NCI-H1105 (cell line): ENCODE measurements around the gene LRRN4.
"Not testable (repeated sequence)": the region's sequence is repeated elsewhere in the genome, so short reads cannot be mapped to it uniquely, and the experiment has no call there.

Experiments used
- DNase-seq: peaks from one replicate; lab custom pipeline; 2025; lab: John Stamatoyannopoulos, UW

The LRRN4 gene

DNA sequence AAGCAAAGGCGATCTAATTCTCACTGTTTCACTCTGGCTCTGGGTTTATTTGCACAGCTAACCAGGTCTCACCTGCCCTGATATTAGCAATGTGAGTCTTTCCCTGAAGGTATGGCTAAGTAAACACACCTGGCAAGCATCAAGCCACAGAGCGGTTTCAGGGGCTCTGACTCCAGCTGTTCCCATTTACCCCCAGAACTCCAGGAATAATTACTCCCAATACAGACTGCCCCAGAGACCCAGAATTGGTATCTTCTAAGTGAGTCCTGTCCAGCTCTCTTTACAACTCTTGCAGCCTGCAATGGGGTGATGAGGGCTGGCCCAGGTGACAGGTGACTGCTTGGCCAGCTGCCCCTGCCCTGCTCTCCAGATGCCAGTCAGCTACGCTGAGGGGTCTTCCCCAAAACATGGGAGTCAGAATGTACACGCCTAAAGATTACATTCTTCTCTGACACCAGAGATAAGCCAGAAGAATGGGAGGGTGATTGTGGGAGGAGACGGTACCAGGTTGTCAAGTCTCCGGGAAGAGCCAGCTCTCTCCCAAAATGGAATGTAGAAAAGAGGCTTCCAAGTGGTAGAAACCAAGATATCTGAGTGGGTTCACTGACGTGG is 4.9 kb upstream of the LRRN4 start:
- DNase-seq, result peak; percentile 95

DNA sequence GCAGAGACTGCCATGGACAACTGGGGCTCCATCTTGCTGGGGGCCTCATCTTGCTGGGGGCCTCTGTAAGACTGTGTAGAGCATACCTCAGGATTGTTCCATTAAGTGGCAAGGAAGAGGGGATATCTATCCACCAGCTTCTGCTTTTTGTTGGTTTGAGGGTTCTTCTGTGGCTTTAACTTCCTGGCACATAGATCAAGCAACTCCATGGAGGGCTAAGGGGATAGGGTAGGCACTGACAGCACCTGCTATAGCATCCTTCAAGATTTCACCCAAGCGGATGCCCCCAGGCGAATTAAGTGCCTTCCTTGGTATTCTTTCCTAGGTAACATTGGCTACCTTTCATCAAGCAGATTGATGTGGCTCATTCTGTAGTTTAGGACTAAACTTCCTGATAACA is 3.8 kb upstream of the LRRN4 start:
- DNase-seq, result no peak

DNA sequence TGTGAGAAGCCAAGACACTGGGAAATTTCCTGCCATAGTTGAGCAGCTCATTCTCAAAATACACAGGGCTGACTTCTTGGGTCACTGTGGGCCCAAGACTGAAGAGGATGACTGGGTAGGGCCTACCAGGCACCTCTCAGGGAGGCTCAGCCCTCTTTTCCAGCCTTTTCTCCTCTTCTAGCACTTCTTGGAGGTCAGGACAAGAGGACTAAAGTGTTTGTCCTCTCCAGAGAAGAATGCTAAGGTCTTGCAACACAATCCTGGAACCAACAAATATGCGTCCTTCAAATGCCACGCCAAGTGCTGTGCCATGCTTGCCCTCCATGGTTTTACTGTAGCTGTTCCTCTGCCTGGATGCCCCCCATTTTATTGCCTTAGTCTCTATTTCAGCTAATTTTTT is 3.3 kb upstream of the LRRN4 start:
- DNase-seq, result no peak

DNA sequence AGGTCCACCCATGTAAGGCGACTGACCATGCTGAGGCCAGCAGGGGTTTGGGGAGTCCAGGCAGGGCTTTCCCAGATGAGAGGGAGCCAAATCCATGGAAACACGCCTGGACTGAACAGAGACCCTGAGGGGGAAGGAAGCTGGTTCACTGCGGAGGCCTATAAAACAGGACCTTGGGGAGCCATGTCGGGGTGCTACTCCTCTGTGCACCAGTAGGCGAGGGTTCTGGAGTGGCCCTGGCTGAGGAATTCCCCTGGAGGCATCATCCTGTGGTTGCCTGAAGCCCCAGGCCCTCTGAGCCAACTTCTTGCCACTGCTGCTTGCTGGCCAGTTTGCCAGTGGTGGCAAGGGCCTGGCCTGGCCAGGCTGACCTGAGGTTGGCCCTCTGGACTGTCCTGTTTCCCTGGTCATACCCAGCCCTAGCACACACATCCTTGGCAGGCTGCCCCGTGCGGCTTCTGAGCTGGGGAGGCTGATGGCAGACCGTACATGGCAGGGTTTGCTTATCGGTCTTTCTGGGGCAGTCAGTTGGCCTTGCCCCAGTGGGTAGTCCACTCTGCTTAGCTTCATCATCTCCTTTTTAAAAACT is 2.2 kb upstream of the LRRN4 start:
- no peak for DNase-seq

DNA sequence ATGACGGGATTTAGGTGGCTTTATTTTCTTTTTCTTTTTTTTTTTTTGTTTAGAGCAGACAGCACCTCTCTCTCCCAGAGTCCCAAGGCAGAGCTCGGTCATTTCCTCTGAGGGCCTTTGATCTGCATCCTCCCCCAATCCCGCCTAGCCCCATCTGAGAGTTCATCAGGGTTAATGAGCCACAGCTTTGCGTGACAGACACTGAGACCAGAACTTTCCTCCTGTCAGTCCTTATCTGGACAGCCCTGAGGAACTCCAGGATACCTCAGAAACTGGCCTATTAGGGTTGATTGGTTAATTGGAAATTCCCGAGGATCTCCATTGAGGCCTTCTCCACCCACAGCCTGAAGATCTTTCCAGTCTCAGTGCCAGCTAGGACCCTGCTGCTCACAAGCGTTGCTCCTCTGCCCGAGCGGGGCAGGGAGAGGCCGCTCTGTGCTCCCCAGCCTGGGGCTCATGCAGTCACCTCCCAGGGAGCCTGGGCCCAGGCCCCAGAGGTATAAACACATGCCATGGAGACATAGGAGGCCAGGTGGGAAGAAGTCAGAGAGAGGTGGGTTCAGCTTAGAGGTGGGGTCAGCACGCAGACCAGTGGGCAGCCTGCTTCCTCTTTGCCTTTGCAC is 1.4 kb upstream of the LRRN4 start:
- no peak for DNase-seq

DNA sequence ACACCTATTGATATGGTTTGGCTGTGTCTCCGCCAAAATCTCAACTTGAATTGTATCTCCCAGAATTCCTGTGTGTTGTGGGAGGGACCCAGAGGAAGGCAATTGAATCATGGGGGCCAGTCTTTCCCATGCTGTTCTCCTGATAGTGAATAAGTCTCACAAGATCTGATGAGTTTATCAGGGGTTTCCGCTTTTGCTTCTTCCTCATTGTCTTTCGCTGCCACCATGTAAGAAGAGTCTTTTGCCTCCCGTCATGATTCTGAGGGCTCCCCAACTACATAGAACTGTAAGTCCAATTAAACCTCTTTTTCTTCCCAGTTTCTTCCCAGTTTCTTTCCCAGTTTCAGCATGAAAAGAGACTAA is 810 bp upstream of the LRRN4 start:
- DNase-seq, result not testable (repeated sequence)

DNA sequence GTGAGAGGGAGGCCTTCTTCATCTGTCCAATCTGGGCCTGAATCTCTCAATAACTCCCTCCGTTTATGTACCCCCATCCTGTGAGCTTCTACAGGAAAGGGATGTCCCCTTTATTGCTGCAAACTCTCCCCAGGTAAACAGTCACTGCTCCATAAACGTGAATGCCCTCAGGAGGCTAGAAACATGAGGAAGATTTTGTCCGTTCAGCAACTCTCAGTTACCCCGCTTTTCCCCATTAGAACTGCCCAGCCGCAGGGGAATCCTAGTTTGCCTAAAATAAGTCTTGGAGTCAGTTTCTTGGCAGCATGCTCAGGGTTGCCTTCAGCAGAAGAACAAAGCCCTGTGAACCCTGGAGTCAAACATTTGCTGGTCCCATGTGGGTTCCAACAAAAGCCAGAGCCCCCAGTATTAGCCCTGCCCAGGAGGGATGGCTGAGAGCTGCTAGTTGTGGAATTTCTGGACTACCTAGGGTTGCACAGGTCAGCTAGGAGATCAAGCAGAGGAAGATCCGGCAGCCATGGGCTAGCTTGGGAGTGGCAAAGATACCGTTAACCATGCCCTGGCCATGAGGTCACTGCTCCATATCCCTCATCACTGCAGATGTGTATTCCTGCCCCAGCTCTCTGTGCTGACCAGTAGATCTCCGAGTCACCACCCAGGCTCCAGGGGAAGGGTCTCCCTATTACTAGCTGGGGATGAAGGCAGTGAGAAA is 640 bp downstream of the LRRN4 start:
- DNase-seq, result no peak

DNA sequence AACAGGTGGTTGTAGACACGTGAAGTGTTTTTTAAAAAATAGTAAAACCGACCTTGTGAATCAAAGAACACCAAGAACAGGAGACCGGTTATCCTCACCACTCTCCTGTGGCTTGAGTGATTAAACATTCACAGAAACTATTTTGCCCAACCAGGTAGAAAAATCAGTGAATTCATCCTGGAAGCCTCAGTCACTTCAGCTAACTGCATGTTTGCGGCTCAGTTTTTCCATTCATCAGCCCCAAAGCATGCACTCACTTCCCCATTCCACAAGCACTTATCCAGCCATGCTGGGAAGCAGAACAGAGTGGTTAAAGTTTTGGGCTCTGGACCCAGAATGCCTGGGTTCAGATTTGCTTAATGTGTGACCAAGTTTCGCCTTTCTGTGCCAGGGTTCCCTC is 2.4 kb downstream of the LRRN4 start:
- no peak for DNase-seq

DNA sequence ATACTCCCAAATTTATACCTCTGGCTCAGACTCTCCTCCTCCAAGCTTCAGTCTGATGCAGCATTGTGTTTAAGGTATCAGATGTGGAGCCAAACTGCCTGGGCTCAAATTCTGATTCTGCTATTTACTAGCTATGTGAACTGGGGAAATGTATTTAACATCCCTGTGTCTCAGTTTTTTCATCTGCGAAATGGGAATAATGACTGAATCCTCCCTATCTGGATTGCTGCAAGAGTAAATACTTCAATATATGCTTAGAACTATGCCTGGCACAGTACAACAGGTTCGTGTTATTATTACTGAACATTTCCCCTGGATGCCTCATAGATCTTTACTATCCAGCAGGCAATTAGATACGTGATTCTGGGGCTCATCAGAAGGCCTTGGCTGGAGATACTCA is 5.5 kb downstream of the LRRN4 start:
- no peak for DNase-seq

DNA sequence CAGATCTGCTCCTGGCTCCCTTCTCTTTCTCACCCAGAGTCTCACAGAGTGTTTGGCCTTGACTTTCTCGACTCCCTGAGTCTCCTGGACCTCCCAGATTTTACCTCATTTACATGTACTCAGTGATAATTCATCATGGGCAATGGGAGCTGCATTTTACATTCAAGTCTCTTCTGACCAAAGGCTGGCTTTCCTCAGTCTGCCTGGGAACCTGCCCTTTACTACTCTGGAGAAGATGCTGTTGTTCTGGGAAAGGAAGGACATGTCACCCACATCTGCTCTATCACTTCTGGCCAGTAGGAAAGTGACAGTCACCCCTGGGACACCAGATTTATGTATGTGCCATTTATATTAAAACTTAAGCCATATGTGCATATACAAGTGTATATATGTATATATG is 7.4 kb downstream of the LRRN4 start:
- DNase-seq, result no peak

DNA sequence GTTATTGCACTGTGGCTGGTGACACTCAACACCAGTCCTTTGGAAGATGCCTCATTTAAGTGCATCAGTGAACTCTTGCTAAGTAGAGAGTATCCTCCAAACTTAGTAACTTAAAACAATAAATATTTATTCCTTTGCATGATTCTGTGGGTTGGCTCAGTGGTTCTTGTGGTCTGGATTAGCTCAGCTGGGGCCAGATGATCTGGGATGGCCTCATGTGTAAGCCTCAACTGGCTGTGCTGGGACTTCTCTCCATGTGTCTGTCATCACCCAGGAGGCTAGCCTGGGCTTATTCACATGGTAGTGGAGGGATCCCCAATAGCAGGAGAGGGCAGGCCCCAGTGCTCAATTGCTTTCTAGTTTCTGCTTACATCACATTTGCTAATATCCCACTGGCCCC is 8.3 kb downstream of the LRRN4 start:
- no peak for DNase-seq

DNA sequence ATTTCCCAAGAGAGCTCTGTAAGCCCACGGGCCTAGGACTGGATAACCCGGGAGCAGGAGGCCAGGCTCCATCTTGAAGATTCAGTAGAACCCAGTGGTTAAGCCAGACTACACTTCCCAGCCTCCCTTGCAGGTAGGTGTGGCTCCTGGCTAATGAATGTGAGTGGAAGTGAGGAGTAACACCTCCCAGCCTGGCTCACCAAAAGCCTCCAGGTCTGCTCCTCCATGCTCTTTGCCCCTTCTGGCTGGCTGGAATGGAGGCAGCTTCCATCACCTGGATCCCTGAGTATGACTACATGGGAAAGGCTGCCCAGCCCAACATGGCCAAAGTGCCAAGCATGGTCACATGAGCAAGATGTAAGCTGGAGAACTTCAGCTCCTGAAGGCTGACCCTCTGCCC is 9.7 kb downstream of the LRRN4 start:
- DNase-seq, result no peak

DNA sequence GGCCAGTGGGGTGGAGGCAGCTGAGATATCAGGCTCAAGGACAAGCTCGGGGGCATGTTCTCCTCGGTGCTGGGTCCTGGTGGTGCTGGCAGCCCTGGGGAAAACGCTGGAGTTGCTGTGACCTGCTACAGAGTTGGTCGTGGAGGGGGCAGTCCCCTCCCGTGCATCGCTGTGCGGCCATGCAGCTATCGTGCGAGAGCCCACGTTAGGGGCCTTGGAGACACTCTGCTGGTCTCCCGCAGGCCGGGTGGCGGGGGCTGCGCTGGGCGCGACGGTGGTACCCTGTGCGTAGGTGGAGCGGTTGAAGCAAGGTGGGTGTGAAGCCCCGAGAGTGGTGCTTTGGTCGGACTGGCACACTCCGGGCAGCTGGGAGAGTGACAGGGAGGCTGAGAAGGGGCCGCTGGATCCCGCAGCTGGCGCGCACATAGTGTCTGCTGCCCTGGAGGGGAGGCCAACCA is 12.0 kb downstream of the LRRN4 start:
- DNase-seq, result no peak

DNA sequence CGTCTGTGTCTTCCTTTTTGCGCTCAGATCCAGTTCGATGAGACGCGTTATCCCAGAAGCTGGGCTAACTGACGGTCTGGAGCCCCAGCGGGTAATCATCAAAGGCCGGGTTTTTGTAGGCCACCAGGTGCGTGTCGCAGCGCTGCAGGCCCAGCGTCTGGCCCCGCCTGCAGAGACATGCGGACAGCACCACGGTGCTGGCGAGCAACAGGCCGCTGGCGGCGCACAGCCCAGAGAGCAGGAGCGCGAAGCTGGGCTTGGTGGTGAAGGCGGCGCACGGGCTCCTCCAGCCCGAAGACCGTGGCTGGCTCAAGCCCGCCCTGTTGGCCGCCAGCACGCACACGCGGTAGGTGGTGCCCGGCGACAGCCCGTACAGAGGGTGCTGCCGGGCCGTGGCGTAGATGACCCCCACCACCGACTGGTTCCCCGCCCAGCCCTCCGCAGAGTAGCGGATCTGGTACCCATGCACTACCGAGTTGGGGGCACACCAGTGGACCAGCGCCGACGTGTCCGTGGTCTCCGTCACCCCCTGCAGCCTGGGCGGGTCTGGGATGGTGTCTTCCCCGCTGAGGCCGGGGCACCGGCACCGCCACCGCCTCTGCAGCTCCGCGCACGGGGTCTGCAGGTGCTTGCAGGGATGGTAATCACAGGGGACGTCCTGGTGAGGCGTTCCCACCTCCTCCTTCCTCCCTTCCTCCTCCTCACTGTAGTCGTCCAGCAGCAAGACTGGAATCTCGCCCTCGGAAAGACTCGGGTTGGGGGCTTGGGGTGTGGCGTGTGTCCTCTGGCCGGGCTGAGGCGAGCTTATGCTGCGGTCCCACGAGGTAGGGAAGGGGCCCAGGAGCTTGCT is 12.7 kb downstream of the LRRN4 start:
- no peak for DNase-seq

DNA sequence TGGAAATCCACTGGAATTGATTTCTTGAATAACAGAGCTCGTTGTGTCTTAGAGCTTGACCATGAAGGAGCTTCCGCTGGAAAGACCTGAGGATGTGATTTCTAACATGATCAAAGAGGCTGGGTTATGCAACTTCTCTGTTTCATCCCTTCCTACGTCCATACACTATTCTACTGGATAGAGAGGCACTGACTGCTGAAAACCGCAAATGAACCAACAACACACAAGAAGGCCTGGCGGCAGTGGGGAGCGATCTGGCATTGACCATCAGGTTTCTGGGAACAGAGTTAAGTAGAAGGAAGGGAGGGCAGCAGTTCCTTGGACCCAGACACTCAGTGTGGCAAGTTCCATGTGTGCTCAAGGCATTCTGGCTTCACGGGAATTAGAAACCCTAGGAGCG is 13.3 kb downstream of the LRRN4 start:
- DNase-seq, result no peak

DNA sequence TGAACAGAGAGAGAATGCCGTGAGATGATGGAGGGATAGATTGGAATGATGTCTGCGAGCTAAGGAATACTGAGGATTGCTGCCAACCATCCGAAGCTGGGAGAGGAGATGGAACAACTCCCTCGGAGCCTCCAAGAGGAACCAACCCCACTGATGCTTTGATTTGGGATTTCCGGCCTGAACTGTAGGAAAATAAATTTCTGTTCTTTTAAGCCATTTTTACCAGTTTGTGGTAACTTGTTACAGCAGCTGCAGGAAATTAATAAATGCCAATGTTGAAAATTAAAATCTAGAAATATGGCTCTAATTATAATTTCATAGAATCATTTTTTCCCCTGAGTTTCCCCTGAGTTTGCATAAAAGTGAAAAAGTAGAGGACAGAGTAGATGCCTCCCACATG is 14.1 kb downstream of the LRRN4 start:
- no peak for DNase-seq

DNA sequence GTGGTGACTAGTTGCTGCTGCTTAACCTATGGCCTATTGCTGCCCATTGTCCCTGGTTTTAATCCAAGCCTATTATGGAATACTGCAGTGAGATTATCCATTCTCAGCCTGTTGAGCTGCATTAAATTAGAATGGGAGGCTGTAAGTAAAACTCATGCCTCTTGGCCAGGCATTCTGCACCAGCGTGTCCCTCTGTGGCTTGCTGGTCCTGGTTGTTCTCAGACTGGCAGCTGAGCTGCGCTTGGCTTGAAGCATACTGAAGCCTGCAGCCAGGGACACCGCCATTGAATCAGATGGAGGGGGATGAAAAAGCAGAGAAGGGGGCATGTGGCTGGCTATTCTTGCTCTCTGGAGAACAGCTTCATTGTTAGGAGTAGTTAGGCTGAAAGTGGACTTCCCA is 15.6 kb downstream of the LRRN4 start:
- DNase-seq, result no peak

DNA sequence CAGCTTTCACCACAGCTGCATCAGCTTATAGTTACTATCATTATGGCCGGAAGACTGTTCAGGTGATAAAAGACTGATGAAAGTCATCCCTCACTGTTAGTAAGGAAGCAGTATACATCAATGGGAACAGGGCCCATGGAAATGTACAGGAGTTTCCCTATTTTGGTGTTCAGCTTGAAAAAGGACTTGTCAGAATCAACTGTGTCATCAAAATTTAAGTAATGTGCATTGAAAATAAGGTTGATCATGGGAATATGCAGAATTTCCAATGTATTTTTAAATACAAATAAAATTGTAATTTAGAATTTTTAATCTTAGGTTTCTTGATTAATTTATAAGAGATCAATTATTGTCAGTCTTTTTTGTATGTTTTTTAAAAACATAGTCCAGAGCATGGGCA is 16.8 kb downstream of the LRRN4 start:
- no peak for DNase-seq

DNA sequence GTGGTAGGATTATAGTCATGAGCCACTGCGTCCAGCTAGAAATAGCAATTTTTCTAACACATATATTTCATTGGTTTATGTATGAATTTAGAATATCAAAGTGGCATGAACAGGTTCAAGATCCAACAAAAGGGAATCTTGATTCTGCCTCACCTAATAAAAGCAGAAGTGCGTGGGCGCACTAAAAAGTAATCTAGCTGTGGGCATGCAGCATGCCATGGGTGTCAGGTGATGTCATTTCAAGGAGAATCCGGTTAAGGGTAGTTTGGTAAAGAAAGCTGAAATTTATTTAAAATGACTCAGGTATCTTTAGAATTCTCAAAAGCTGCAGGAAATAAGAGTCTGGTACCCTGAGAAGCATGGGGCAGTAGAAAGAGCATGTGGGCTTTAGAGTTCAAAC is 17.6 kb downstream of the LRRN4 start:
- no peak for DNase-seq

DNA sequence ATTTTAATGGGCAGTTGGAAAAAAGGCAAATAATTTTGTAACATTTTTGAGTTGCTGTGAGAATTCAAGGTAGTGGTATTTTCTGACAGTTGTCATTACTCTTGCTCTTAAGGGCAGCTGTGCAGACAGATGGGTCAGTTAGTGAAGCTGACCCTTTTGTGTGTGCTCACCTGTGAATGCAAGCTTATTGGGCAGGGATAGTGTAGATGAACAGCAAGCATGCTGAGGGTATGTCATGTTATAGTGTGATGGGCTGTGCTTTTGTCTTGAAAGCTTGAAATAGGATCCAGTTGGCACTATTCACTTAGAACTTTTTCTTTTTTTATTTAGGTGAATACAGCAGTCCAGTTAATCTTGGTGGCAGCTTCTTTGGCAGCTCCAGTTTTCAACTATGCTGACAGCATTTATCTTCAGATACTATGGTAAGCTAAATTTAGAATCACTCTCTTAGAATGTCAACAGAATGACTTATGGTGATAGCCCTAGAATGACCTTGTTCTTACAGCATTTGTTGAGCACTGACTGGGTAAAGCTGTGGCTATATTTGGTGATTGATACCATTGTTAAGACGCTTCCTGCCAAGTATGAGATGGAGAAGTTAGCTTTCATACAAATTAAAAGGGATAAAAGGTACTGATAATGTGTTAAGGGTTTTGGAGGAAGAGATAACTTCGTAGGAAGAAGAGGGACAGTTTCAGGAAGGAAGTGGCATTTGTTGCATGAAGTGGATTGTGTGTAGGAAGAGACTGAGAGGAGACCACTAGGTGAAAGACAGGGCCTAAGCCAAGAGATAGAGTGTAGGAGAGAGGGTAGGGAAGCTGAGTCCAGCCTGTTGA is 19.5 kb downstream of the LRRN4 start:
- no peak for DNase-seq

DNA sequence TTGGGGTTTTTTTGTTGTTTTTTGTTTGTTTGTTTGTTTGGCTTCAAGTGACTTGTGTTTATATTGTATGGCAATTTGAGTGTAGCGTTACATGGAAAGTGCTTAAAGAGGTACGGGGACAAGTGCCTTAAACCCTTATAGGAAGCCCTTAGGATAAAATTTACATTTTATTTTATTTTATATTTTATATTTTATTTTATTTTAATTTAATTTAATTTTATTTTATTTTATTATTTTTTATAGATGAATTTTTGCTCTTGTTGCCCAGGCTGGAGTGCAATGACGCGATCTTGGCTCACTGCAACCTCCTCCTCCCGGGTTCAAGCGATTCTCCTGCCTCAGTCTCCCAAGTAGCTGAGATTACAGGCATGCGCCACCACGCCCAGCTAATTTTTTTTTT is 21.0 kb downstream of the LRRN4 start:
- DNase-seq, result not testable (repeated sequence)
